HL-60 (cell line): ENCODE data around the gene YJEFN3.

ENCODE experiments used
- DNase-seq, 2 experiments: peaks; one replicate each; pipeline ENCODE4 v3.0.0-alpha.2; 2010 to 2020; ENCODE audit warnings: low read depth in 1 of 2, low spot score in 1 of 2
- H3K27ac ChIP-seq: fragments of 250-450 bp; sonication (Bioruptor Pico); replicated peaks from 2 replicates; pipeline ENCODE4 v1.5.1; 2020; ENCODE audit warnings: mild to moderate bottlenecking, moderate library complexity
- H3K27me3 ChIP-seq: fragments of 250-450 bp; sonication (Bioruptor Pico); 2 replicates; pipeline ENCODE4 v1.5.1; 2021; ENCODE audit warnings: mild to moderate bottlenecking, moderate library complexity; ENCODE audit not compliant: insufficient read depth, poor library complexity, severe bottlenecking
- H3K4me3 ChIP-seq: replicated peaks from 2 replicates; pipeline ENCODE4 v1.5.1; 2011; ENCODE audit warnings: mild to moderate bottlenecking, control low read depth, low read length; ENCODE audit not compliant: insufficient read depth
- CTCF ChIP-seq: IDR thresholded peaks from one replicate; pipeline ENCODE4 v1.5.1; 2011; ENCODE audit warnings: low read length, control low read depth, inconsistent platforms; ENCODE audit not compliant: insufficient read depth
- GABPA ChIP-seq: IDR thresholded peaks from 2 replicates; pipeline ENCODE4 v1.6.1; 2012; ENCODE audit warnings: low read depth
- POLR2AphosphoS5 ChIP-seq: IDR thresholded peaks from 2 replicates; pipeline ENCODE4 v1.6.1; 2012; ENCODE audit warnings: low read depth
- REST ChIP-seq: IDR thresholded peaks from 2 replicates; pipeline ENCODE4 v1.6.1; 2012; ENCODE audit warnings: low read depth; ENCODE audit not compliant: insufficient replicate concordance
- SPI1 ChIP-seq: IDR thresholded peaks from 2 replicates; pipeline ENCODE4 v1.6.1; 2012; ENCODE audit warnings: low read depth, mild to moderate bottlenecking, borderline replicate concordance

Gene YJEFN3

DNA sequence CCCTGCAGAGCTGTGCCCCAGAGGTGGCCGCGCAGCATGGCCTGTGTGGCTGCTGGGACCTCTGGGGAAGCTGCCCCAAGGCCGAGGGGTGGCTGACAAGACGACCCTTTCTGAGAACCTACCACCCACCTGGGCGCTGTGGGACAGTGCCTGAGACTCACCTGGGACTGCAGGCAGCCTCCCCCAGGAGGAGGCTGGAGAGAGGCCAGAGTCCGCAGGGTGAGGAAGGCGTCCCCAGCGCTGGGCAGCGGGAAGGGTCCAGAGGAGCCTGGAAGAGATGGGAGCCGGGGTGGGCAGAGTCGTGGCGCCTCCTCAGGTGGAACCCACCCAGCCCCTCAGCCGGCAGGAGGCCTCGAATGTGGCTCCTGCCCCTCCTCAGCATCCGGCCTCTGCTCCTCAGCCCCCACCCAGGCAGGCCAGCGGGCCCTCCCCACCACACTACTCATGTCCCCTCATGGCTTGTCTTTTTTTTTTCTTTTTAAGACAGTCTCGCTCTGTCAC lies 34.7 kb downstream of the YJEFN3 start:
- H3K4me3 ChIP-seq = no peak overlapping the region
- DNase-seq = no peak
- H3K27ac ChIP-seq = no peak overlapping the region
- TF ChIP-seq SPI1 (no peak), POLR2AphosphoS5 (no peak), REST (no peak), CTCF (no peak), GABPA (no peak)
- H3K27me3 ChIP-seq = no peaks in the 10 kb centered on the region

DNA sequence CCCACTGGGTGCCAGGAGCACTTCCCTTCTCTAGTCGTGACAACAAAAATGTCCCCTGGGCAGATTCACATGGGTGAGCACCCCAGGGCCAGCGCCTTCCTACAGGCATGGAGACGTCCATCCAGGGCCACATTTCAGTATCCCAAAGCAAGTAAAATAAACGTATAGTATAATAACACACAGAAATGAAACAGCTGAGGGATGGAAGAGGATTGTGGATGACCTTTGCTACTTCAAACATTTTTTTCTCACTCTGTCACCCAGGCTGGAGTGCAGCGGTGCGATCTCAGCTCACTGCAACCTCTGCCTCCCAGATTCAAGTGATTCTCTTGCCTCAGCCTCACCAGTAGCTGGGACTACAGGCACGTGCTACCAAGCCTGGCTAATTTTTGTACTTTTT lies 37.6 kb downstream of the YJEFN3 start:
- Histone ChIP-seq H3K4me3 (no peak overlapping the region), H3K27me3 (no peaks in the 10 kb centered on the region), H3K27ac (no peak overlapping the region)
- DNase-seq = no peak
- TF ChIP-seq GABPA = no peak
- TF ChIP-seq CTCF = no peak
- TF ChIP-seq POLR2AphosphoS5 = no peak
- TF ChIP-seq SPI1 = no peak
- TF ChIP-seq REST = no peak

GRCh38 chr19:19567391-19567790 lies 38.7 kb downstream of the YJEFN3 start:
- no peak for DNase-seq
- TF ChIP-seq SPI1 = no peak
- no peak for TF ChIP-seq CTCF
- no peak for TF ChIP-seq POLR2AphosphoS5
- TF ChIP-seq REST = no peak
- TF ChIP-seq GABPA = no peak
- Histone ChIP-seq H3K27me3 (no peaks in the 10 kb centered on the region), H3K4me3 (no peak overlapping the region), H3K27ac (no peak overlapping the region)
